GM15510 (cell line): ENCODE measurements around the gene TRPM7.

Experiments
- POLR2A ChIP-seq: IDR thresholded peaks from 3 replicates; pipeline ENCODE4 v1.6.1; 2011; ENCODE audit warnings: borderline replicate concordance; ENCODE audit not compliant: insufficient read length; ENCODE audit errors: extremely low read depth

Gene TRPM7

GRCh38 chr15:50607129-50607528, 79.5 kb downstream of the TRPM7 start:
- TF ChIP-seq POLR2A: no peak

GRCh38 chr15:50605462-50605861, 81.1 kb downstream of the TRPM7 start:
- TF ChIP-seq POLR2A: no peak

DNA sequence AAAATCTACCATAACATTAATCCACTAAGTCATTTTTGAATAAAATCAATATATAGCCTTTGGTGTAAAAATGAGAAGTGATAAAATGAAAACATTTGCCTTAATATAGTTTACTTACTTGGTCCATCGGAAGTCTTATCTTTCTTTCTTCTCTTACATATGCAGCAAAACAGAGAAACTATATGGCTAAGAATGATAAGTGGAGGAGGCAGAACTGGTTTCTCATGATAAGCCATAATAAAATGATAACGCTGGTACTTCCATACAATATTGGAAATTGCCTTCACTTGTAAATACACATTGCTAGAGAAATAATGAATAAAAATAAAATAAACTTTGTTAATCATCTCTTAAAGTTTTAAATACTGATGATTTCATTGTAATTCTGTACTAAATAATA, 92.3 kb downstream of the TRPM7 start:
- TF ChIP-seq POLR2A: no peak

GRCh38 chr15:50593761-50594160, 92.8 kb downstream of the TRPM7 start:
- TF ChIP-seq POLR2A: no peak

GRCh38 chr15:50590288-50590687, 96.3 kb downstream of the TRPM7 start:
- TF ChIP-seq POLR2A: no peak

DNA sequence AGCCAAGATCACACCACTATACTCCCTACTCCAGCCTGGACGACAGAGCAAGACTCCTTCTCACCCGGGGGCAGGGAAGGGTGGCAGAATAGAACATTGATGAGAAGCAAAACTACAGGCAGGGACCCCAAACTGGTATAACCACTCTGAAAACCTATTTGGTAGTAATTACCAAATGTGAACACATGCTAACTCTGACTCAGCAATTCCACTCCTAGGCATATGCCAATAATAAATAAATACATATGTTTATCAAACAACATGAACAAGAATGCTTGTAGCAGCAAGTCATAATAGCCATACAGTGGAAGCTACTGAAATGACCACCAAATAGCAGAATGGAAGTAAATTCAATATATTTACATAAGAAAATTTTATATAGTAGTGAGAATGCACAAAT, 109.1 kb downstream of the TRPM7 start:
- no peak for TF ChIP-seq POLR2A

DNA sequence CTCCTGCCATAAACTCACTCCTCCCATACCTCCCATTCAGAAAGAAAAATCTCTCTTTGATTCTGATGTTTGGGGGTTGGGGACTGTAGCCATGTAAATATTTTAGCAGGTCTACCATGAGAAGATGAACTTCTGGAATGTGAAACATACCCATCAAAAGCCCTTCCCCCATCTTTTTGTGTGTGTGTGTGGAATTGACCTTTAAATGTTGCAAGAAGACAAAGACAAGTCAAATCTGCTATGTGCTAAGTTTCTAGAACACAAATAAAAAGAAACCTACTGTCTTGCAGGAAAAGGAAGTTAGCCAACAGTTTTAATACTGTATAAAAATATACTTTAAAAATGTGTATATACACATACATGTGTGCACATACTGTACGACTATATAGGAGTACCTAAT, 110.4 kb downstream of the TRPM7 start:
- no peak for TF ChIP-seq POLR2A

DNA sequence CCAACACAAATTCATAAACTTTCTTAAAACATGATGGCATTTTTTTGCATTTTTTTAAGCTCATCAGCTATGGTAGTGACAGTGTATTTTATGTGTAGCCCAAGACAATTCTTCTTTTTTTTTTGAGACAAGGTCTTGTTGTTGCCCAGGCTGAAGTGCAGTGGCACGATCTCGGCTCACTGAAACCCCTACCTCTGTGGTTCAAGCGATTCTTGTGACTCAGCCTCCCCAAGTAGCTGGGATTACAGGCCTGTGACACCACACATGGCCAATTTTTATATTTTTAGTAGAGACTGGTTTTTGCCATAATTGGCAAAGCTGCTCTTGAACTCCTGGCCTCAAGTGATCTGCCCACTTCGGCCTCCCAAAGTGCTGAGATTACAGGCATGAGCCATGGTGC, 122.8 kb downstream of the TRPM7 start:
- no peak for TF ChIP-seq POLR2A

DNA sequence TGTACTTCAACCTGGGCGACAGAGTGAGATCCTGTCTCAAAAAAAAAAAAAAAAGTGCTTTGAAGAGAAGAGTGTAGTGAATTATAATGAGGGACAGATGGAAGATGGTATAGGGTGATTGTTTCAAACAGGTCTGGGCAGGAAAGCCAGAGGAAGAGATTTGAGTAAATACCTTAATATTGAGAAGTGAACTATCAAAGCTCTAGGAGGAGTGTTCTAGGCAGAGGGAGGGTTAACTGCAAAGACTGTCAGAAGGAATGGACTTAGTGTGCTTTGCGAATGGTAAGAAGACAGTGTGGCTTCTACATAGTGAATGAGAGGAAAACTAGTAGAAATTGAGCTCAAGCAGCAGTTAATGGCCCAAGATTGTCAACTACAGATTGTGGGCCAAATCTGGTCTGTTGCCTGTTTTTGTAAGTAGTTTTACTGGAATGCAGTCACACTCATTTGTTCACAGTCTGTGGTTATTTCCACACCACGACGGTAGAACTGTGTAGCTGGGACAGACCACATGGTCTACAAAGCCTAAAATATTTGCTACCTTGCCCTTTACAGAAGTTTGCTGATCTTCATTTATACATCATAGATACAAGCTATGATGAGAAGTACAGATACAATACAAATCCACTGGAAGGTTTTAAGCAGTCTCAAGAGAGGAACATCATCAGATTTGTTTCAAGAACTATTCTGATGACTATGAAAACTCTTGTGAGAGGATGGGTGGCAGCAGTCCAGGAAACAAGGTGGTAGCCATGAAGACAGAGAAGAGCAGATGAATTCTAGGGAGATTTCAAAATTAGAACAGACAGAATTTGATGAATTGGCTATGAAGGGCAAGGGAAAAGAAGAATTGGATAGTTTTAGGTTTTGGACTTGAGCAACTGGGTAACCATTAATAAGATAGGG, 123.6 kb downstream of the TRPM7 start:
- no peak for TF ChIP-seq POLR2A

DNA sequence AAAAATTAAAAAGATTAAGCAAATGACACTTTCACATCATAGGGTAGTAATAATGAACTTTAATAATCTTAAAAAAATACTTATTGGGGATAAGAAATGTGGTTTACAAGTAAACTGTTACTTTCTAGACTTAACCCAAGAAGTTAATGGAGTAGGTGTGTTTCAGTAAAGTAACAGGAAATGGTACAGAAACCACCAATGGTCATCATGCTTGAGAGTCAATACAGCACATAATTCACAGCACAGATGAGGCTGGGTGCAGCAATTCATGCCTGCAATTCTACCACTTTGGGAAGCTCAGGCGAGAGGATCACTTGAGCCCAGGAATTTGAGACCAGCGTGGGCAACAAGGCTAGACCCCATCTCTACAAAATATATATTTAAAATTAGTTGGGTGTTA, 128.6 kb downstream of the TRPM7 start:
- no peak for TF ChIP-seq POLR2A

GRCh38 chr15:50556642-50557371, 129.8 kb downstream of the TRPM7 start:
- TF ChIP-seq POLR2A: no peak

DNA sequence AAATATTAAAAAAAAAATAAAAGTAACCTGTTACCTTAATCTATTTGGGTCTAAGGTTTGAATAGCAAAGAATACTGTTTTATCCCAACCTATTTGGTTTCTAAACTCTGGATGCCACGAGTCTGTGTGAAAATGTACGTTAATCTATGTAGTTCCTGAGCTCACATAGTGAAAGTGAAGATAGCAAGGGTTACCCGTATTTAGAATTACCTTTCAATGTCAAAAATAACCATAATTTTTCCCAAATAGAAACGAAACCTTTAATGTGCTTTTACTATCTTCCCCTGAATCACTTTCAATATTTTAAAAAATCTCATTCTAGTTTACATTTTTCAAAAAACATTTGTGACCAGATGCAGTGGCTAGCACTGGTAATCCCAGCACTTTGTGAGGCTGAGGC, 134.4 kb downstream of the TRPM7 start:
- TF ChIP-seq POLR2A: no peak

DNA sequence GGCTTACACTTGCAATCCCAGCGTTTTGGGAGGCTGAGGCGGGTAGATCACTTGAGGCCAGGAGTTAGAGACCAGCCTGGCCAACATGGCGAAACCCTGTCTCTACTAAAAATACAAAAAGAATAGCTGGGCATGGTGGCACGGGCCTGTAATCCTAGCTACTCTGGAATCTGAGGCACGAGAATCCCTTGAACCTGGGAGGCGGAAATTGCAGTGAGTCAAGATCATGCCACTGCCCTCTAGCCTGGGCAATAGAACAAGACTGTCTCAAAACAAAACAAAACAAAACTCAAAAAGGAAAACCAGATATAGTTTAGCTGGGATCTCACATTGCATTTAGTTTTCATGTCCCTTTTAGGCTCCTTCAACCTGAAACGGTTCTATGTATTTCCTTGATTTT, 137.3 kb downstream of the TRPM7 start:
- no peak for TF ChIP-seq POLR2A

DNA sequence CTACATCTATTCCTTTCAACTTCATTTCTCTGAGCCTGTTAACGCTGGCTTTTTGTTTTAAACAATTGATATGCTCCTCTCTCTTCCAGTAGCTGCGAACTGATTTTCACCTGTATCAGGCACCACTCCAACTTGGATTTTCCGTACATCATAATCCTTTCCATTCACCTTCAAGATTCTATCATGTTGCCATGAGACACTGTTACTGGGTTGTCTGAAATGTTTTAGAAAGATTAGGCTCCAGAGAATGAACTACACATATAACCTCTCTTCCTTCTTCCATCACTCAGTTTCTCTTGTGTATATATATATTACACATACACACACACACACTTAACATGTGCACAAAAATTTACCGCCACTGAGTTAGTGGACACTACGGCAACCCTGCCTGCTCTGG, 140.0 kb downstream of the TRPM7 start, which contains the start of gene USP50:
TSS of gene USP50 (minus strand) at position 101 of the 400 bp plus-strand sequence. CDS start 141 bp downstream, outside the sequence.
- no peak for TF ChIP-seq POLR2A

DNA sequence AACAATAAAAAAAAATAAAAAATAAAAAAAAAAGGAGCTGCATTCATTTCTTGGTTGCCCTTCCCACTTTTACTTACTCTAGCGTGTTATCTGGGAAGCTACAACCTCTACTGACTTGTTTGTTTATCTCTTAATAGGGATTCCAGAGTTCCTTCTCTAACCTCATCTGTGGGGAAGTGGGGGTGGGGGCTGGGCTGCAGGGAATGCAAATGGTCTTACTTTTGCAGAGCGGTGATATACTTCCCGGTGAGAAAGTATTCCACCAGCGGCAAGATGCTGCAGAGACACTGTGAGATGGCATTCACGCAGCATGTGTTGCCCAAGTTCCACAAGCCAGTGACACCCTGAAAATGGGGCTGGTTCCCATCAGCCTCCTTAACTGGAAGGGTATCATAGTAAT, 142.2 kb downstream of the TRPM7 start:
- TF ChIP-seq POLR2A: no peak

DNA sequence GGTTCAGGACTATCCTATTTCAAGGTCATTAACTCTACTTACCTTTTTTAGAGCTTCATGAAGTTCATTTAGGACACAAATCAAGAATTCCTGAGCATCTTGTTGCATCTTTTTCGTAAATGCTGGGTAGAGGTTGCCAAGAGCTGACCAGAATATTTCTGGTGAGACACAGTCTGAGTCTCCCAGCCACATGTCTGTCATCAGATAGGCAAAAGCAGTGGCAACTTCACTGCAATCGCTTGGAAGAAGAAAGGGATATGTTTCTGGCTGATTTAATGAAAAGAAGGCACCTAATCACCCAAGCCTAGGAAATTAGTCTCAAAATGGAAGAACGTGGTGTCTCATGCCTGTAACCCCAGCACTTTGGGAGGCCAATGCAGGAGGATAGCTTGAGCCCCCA, 143.0 kb downstream of the TRPM7 start:
- TF ChIP-seq POLR2A: no peak
